Uterine smooth muscle cell (primary cell): ENCODE data around the gene ZNF320. TPM values are rescaled to one million over a fixed set of nuclear protein-coding genes. Genes with fewer than 3 reads are reported as not detected.

Experiments used
- total RNA-seq: library from RNA; depleted of rRNA; stranded (reverse); fragments of >200 nt; gene quantifications from 2 replicates; pipeline ENCODE4 v1.2.3, GENCODE V29; 2014

ZNF320 gene
- total RNA-seq = 12.9 and 20.1 TPM in 2 replicates

DNA sequence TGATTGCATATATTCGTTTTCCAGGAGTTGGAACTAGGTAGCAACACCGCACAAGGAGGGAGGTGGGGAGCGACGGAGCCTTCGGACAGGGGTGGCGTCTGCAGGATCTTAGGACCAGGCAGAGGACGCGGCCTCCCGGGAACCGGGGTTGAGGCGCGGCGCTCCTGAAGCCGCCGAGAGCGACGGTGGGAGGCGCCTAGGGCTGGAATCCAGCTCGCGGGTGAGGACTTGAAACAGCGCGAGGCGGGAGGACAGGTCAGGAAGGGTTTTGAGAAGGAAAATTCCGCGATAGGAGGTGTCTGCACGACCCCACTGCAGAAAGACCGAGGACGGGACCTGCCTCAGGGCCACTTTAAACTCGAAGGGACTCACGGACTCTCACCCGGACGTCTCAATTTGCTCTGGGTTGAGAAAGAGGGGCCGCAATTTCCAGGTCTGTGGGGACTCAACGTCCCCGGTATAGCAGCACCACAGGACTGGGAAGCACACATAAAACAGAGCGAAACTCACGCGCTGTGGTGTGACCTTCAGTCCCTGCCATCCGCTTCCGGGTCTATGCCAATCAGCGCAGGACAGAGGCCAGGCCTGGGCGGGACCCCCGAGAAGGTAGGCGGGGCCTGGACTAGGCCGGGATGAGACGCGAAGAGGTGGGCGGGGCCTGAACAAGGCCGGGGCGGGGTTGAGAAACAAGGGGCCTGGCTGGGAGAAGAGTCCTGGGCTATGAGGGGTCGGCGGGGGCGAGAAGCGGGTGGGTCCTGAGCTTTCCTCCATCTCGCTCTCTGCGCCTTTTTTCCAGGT is at the start of gene ZNF320:
Gene ZNF320 (minus strand): TSS at position 498 of the 798 bp plus-strand sequence. CDS start 7,380 bp downstream, outside the sequence.

DNA sequence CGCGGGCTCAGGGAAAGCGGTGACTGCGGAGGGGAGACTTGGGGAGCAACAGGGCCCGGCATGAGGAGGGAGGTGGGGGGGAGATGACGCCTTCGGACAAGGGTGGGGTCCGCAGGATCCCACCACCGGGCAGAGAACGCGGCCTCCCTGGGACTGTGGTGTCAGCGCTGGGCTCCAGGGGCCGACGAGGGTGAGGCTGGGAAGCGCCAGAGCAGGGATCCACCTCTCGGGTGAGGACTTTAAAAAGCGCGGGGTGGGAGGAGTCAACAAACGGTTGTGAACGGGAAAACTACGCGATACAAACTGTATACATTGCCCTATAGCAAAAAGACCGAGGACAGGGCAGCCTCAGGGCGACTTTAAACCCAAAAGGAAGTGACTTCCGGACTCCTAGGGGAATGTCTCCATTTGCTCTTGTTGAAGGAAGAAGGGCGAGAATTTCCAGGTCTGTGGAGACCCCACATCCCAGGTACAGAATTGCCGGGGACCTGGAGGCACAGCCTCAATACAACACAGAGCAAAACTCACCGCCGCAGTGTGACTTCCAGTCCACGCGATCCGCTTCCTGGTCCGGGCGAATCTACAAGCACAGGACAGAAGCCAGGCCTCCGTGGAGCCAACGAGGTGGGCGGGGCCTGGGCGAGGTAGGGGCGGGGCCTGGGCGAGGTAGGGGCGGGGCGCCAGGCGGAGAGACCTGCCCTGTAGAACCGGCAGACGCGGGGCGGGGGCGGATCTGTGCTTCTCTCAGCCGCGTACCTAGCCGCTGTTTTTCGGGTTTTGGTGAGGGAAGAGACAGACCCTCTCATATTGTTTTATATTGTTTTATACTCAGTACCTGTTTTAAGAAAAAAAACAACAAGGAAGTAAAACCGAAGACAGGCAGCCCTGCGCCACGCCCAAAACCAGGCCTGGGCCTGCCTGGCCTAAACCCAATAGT is 25.7 kb upstream of the ZNF320 start, which contains the start of gene ZNF888:
Gene ZNF888 (minus strand): TSS at position 588 of the 937 bp plus-strand sequence. CDS start 5,555 bp downstream, outside the sequence.

DNA sequence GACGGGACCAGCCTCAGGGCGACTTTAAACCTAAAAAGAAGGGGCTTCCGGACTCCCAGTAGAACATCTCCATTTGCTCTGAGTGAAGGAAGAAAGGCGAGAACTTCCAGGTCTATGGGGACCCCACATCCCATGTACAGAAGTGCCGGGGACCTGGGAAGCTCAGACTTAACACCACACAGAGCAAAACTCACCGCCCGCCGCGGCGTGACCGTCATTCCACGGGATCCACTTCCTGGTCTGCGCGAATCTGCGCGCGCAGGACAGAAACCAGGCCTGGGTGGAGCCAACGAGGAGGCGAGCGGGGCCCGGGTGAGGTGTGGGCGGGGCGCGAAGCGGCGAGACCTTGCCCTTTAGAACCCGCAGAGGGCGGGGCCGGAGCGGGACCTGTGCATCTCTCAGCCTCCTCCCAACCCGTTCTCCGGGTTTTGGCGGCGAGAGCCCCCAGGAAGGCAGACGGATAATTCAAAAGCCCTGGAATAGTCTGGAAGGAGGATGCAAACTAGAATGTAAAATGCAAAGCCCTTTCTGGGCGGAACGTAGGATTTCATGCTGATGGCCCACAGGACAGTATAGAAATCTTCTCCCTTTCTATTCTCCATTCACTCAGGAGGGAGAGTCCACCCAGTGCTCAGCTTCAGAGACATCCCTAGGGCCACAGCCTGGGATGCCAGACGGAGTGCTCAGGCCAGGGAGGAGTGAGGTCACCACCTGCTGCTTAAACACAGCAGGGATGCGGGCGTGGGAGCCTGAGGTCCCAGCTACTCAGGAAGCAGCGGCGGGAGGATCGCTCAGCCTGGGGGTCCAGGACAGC is 39.9 kb downstream of the ZNF320 start, which contains the start of gene ZNF468:
Gene ZNF468 (minus strand): TSS at position 242 of the 814 bp plus-strand sequence. CDS start 3,347 bp downstream, outside the sequence.

Other genes with a start within 250 kb of the ZNF320 start
- 12.3 and 13.9 TPM in 2 replicates for gene ZNF611, start 162.6 kb downstream of the ZNF320 start, total RNA-seq
- gene ZNF600, start 110.8 kb downstream of the ZNF320 start, total RNA-seq = 3.9 and 4.0 TPM in 2 replicates
- 9.5 and 17.6 TPM in 2 replicates for gene ZNF28, start 76.0 kb downstream of the ZNF320 start, total RNA-seq
- gene ZNF468, start 40.0 kb downstream of the ZNF320 start, total RNA-seq = 28.7 and 29.2 TPM in 2 replicates
- gene ZNF888, start 25.8 kb upstream of the ZNF320 start, total RNA-seq = 5.5 and 8.1 TPM in 2 replicates
- gene ZNF816, start 65.2 kb upstream of the ZNF320 start, total RNA-seq = 8.0 and 13.6 TPM in 2 replicates
- gene ERVV-1, start 116.3 kb upstream of the ZNF320 start, total RNA-seq = not detected in 2 replicates
- not detected in 2 replicates for gene ERVV-2, start 147.1 kb upstream of the ZNF320 start, total RNA-seq
- gene ZNF160, start 205.8 kb upstream of the ZNF320 start, total RNA-seq = 25.5 and 31.2 TPM in 2 replicates
- 6.1 and 6.3 TPM in 2 replicates for gene ZNF415, start 235.3 kb upstream of the ZNF320 start, total RNA-seq